Measurements from ENCODE around the gene TMCC3. TPM values are rescaled to one million over a fixed set of nuclear protein-coding genes. Genes with fewer than 3 reads are reported as not detected.

TMCC3 gene
- total RNA-seq, 2 experiments from 2014 or later, result 5.7 to 9.4 TPM

- Histone ChIP-seq H4K20me1 (ENCODE audit: insufficient read depth, low read length) (no peaks in the 10 kb centered on the region), H3K79me2 (ENCODE audit: insufficient read depth, low read depth, low read length) (no peaks in the 10 kb centered on the region), H3K36me3 (ENCODE audit: insufficient read depth, low read length) (no peaks in the 10 kb centered on the region), H3K9me2 (ENCODE audit: insufficient read depth, low read length) (no peaks in the 10 kb centered on the region), H3K9me3 (ENCODE audit: low read length) (no peaks in the 10 kb centered on the region), H3K27ac (ENCODE audit: low read depth, low read length, poor library complexity, severe bottlenecking) (no peak overlapping the region), H3K4me2 (ENCODE audit: low read length) (no peak overlapping the region), H3K4me1 (ENCODE audit: insufficient read depth, low read length, poor library complexity, severe bottlenecking) (peaks cover 11% of the 10 kb centered on the region), H3K4me3 (ENCODE audit: low read depth, low read length, poor library complexity, severe bottlenecking) (no peak overlapping the region), H2AFZ (ENCODE audit: low read length) (no peak overlapping the region)
- ChIA-PET POLR2A (no interaction called here), CTCF (ENCODE audit: unreplicated experiment) (no interaction called here)
- intact Hi-C loops (cut with micrococcal nuclease; ENCODE audit: unreplicated experiment), result no loop called here
- no peak for DNase-seq (ENCODE audit: low spot score)
- TF ChIP-seq, protein P1, sequence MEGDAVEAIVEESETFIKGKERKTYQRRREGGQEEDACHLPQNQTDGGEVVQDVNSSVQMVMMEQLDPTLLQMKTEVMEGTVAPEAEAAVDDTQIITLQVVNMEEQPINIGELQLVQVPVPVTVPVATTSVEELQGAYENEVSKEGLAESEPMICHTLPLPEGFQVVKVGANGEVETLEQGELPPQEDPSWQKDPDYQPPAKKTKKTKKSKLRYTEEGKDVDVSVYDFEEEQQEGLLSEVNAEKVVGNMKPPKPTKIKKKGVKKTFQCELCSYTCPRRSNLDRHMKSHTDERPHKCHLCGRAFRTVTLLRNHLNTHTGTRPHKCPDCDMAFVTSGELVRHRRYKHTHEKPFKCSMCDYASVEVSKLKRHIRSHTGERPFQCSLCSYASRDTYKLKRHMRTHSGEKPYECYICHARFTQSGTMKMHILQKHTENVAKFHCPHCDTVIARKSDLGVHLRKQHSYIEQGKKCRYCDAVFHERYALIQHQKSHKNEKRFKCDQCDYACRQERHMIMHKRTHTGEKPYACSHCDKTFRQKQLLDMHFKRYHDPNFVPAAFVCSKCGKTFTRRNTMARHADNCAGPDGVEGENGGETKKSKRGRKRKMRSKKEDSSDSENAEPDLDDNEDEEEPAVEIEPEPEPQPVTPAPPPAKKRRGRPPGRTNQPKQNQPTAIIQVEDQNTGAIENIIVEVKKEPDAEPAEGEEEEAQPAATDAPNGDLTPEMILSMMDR (conservative IDR thresholded peaks at IDR 0.05; ENCODE audit: low read length), result no peak
- TF ChIP-seq EZH2phosphoT487 (IDR thresholded peaks at IDR 0.05; ENCODE audit: borderline replicate concordance, low read depth, low read length), result no peak
- no TSS peak for BruUV-seq (replicated peaks)
These were observed 9.1 kb downstream of the TMCC3 start for GRCh38 chr12:94641283-94641682.

DNA sequence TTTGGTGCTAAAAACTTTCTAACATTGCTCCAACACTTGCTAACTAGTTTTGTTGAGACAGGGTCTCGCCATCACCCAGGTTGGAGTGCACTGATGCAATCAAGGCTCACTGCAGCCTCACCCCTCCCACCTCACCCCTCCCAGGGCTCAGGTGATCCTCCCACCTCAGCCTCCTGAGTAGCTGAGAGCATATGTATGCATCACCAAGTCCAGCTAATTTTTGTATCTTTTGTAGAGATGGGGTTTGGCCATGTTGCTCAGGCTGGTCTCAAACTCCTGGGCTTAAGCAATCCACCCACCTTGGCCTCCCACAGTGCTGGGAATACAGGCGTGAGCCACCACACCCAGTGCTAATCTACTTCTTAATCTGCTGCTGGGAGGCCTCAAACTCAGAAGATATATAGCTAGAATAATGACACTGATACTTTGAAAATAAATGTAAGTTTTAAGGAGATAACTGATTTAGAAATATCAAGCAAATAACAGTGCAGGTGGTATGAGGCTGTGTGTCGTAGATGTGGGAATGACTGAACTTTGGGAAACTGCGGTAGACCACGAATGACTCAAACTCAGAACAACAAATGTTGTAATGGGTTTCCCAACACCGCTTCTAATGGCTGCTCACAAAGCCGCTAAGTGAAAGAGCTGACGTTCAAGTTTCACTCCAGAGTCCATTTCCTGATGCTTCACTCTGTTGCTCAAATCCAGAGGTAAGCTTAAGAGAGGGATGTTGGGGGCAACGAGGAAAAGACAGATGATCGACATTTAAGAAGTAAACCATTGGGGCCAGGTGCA is 10.0 kb downstream of the TMCC3 start:
- no peak overlapping the region for H3K4me3 ChIP-seq (ENCODE audit: low read depth, low read length, poor library complexity, severe bottlenecking)
- H3K36me3 ChIP-seq (ENCODE audit: insufficient read depth, low read length), result no peaks in the 10 kb centered on the region
- H3K4me2 ChIP-seq (ENCODE audit: low read length), result no peak overlapping the region
- no peaks in the 10 kb centered on the region for H3K9me2 ChIP-seq (ENCODE audit: insufficient read depth, low read length)
- no peak for DNase-seq (ENCODE audit: low spot score)
- no peaks in the 10 kb centered on the region for H3K79me2 ChIP-seq (ENCODE audit: insufficient read depth, low read depth, low read length)
- H3K9me3 ChIP-seq (ENCODE audit: low read length), result no peaks in the 10 kb centered on the region
- H4K20me1 ChIP-seq (ENCODE audit: insufficient read depth, low read length), result no peaks in the 10 kb centered on the region
- no TSS peak for BruUV-seq (replicated peaks)
- ChIA-PET CTCF (ENCODE audit: unreplicated experiment) (interaction anchor here (0.6 kb wide), 1 partner anchor 78 kb away, joined by 3 read pairs; no protein-coding TSS in a partner anchor), POLR2A (no interaction called here)
- H2AFZ ChIP-seq (ENCODE audit: low read length), result no peak overlapping the region
- no peak overlapping the region for H3K27ac ChIP-seq (ENCODE audit: low read depth, low read length, poor library complexity, severe bottlenecking)
- no peak for TF ChIP-seq EZH2phosphoT487 (IDR thresholded peaks at IDR 0.05; ENCODE audit: borderline replicate concordance, low read depth, low read length)
- TF ChIP-seq, protein P1 (conservative IDR thresholded peaks at IDR 0.05; ENCODE audit: low read length), result no peak
- peaks cover 11% of the 10 kb centered on the region for H3K4me1 ChIP-seq (ENCODE audit: insufficient read depth, low read length, poor library complexity, severe bottlenecking)
- intact Hi-C loops (cut with micrococcal nuclease; ENCODE audit: unreplicated experiment), result no loop called here

- ChIA-PET CTCF (ENCODE audit: unreplicated experiment) (no interaction called here), POLR2A (interaction anchor here (1.0 kb wide), 1 partner anchor 8 kb away, joined by 3 read pairs; no protein-coding TSS in a partner anchor)
- H3K36me3 ChIP-seq (ENCODE audit: insufficient read depth, low read length), result no peaks in the 10 kb centered on the region
- no peak for TF ChIP-seq EZH2phosphoT487 (IDR thresholded peaks at IDR 0.05; ENCODE audit: borderline replicate concordance, low read depth, low read length)
- TF ChIP-seq, protein P1 (conservative IDR thresholded peaks at IDR 0.05; ENCODE audit: low read length), result no peak
- no peak for DNase-seq (ENCODE audit: low spot score)
- H3K9me3 ChIP-seq (ENCODE audit: low read length), result no peaks in the 10 kb centered on the region
- intact Hi-C loops (cut with micrococcal nuclease; ENCODE audit: unreplicated experiment), result no loop called here
- H3K4me3 ChIP-seq (ENCODE audit: low read depth, low read length, poor library complexity, severe bottlenecking), result no peak overlapping the region
- H3K79me2 ChIP-seq (ENCODE audit: insufficient read depth, low read depth, low read length), result no peaks in the 10 kb centered on the region
- no peak overlapping the region for H2AFZ ChIP-seq (ENCODE audit: low read length)
- no peaks in the 10 kb centered on the region for H4K20me1 ChIP-seq (ENCODE audit: insufficient read depth, low read length)
- no TSS peak for BruUV-seq (replicated peaks)
- H3K27ac ChIP-seq (ENCODE audit: low read depth, low read length, poor library complexity, severe bottlenecking), result no peak overlapping the region
- H3K9me2 ChIP-seq (ENCODE audit: insufficient read depth, low read length), result no peaks in the 10 kb centered on the region
- H3K4me2 ChIP-seq (ENCODE audit: low read length), result no peak overlapping the region
- no peaks in the 10 kb centered on the region for H3K4me1 ChIP-seq (ENCODE audit: insufficient read depth, low read length, poor library complexity, severe bottlenecking)
These were observed 11.8 kb downstream of the TMCC3 start for GRCh38 chr12:94638521-94638920.

All from OCI-LY7 (cell line).